GM23248 (cell line): ENCODE measurements around the gene TMEM59.

Source experiments
- EZH2 ChIP-seq: fragments of 200-600 bp; sonication (generic); IDR thresholded peaks from 2 replicates; pipeline ENCODE4 v1.6.1; 2018; ENCODE audit warnings: antibody characterized with exemption, mild to moderate bottlenecking; ENCODE audit not compliant: insufficient read depth, poor library complexity, severe bottlenecking
- EZH2phosphoT487 ChIP-seq: fragments of 200-600 bp; sonication (generic); IDR thresholded peaks from 2 replicates; pipeline ENCODE4 v1.6.1; 2018; ENCODE audit warnings: antibody characterized with exemption, moderate library complexity, mild to moderate bottlenecking, low read depth; ENCODE audit not compliant: insufficient read depth

- no peak for TF ChIP-seq EZH2
- no peak for TF ChIP-seq EZH2phosphoT487
These were observed 887 bp upstream of the TMEM59 start for GRCh38 chr1:54053745-54054437.
